ENCODE results near the gene CCPG1.
A peak's percentile ranks its signal among the peaks of the same experiment; 100 is the strongest.
"Not testable (repeated sequence)": the region's sequence is repeated elsewhere in the genome, so short reads cannot be mapped to it uniquely, and the experiment has no call there.

The CCPG1 gene

GRCh38 chr15:55408012-55408928 is at the start of gene CCPG1, which contains the start of gene PIERCE2:
CCPG1 (minus strand) TSS chr15:55408359; CDS start chr15:55389424, 18,935 bp downstream.
PIERCE2 (plus strand) TSS chr15:55408495; CDS start chr15:55408769, 274 bp downstream.
- peak; percentile 83 for DNase-seq (ENCODE audit: low spot score)

- DNase-seq (ENCODE audit: low spot score): no peak
These were observed 49.4 kb upstream of the CCPG1 start for GRCh38 chr15:55457401-55458022.

DNA sequence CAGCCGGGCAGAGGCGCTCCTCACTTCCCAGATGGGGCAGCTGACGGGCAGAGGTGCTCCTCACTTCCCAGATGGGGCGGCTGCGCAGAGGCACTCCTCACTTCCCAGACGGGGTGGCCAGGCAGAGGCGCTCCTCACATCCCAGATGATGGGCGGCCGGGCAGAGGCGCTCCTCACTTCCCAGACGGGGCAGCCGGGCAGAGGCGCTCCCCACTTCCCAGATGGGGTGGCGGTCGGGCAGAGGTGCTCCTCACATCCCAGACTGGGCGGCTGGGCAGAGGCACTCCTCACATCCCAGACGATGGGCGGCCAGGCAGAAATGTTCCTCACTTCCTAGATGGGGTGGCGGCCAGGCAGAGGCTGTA is 38.9 kb upstream of the CCPG1 start:
- DNase-seq (ENCODE audit: low spot score): not testable (repeated sequence)

DNA sequence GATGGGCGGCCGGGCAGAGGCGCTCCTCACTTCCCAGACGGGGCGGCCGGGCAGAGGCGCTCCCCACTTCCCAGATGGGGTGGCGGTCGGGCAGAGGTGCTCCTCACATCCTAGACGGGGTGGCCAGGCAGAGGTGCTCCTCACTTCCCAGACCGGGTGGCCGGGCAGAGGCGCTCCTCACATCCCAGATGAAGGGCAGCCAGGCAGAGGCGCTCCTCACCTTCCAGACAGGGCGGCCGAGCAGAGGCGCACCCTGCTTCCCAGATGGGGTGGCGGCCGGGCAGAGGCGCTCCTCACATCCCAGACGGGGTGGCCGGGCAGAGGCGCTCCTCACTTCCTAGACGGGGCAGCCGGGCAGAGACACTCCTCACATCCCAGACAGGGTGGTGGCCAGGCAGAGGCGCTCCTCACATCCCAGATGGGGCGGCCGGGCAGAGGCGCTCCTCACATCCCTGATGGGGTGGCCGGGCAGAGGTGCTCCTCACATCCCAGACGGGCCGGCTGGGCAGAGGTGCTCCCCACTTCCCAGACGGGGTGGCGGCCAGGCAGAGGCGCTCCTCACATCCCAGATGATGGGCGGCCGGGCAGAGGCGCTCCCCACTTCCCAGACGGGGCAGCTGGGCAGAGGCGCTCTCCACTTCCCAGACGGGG is 38.3 kb upstream of the CCPG1 start:
- not testable (repeated sequence) for DNase-seq (ENCODE audit: low spot score)

- DNase-seq (ENCODE audit: low spot score): not testable (repeated sequence)
These were observed 37.8 kb upstream of the CCPG1 start for GRCh38 chr15:55445936-55446335.

- DNase-seq (ENCODE audit: low spot score): not testable (repeated sequence)
These were observed 35.0 kb upstream of the CCPG1 start for GRCh38 chr15:55443141-55443540.

GRCh38 chr15:55434989-55435825 is 27.0 kb upstream of the CCPG1 start:
- DNase-seq (ENCODE audit: low spot score): peak; percentile 35

GRCh38 chr15:55422089-55422488 is 13.9 kb upstream of the CCPG1 start:
- no peak for DNase-seq (ENCODE audit: low spot score)

- no peak for DNase-seq (ENCODE audit: low spot score)
These were observed 12.2 kb upstream of the CCPG1 start for GRCh38 chr15:55420171-55420866.

GRCh38 chr15:55417678-55418077 is 9.5 kb upstream of the CCPG1 start:
- DNase-seq (ENCODE audit: low spot score): not testable (repeated sequence)

DNA sequence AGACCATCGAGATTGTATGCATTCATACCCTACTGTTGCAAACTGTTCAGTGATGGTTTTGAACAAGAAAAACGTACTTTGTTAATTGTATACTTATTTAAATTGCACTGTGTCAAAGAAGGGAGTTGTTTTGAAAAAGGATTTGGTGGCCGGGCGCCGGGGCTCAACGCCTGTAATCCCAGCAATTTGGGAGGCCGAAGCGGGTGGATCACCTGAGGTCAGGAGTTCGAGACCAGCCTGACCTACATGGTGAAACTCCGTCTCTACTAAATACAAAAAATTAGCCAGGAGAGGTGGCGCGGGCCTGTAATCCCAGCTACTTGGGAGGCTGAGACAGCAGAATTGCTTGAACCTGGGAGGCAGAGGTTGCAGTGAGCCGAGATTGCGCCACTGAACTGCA is 817 bp upstream of the CCPG1 start:
- not testable (repeated sequence) for DNase-seq (ENCODE audit: low spot score)

- DNase-seq (ENCODE audit: low spot score): no peak
These were observed 604 bp downstream of the CCPG1 start for GRCh38 chr15:55407498-55408011.

GRCh38 chr15:55403531-55403930 is 4.6 kb downstream of the CCPG1 start:
- DNase-seq (ENCODE audit: low spot score): no peak

DNA sequence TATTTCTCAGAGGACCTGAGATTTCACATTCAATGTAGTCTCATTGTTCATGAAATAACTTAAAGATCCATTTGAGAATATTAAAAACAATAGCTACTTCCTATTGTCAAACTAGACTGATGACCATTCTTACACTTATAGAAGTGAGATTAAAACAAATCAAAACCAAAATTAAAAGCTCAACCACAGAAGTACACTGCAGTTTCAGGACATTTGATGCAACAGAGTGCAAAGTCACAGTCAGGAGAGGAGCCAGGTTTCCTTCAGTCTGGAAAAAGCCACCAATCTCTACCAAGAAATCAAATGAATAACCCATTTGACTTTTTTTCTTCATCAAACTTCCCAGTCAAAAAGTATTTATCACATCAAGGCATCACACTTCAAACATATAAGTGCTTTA is 5.5 kb downstream of the CCPG1 start:
- DNase-seq (ENCODE audit: low spot score): no peak

DNA sequence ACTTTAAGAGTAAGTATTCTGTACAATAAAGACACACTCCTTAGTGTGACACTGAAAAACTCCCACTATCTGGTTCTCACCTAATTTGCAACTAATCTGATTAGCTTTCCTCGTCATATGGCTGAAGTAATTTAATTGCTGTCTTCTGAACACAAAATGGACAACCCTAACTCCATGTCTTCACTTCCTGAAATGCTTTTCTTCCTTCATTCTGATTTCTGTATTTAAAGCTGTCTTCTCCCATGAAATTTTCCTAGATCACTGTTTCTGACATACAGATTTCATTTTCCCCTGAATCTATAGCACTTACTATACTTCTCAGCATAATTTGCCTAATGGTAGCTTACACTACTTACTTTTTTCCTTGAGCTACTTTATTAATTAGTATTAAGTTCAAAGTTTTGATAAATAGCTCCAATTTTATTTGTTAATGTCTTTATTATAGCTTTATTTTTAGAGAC is 6.3 kb downstream of the CCPG1 start:
- no peak for DNase-seq (ENCODE audit: low spot score)

- not testable (repeated sequence) for DNase-seq (ENCODE audit: low spot score)
These were observed 8.1 kb downstream of the CCPG1 start for GRCh38 chr15:55400050-55400449.

GRCh38 chr15:55398243-55398642 is 9.9 kb downstream of the CCPG1 start:
- DNase-seq (ENCODE audit: low spot score): no peak

DNA sequence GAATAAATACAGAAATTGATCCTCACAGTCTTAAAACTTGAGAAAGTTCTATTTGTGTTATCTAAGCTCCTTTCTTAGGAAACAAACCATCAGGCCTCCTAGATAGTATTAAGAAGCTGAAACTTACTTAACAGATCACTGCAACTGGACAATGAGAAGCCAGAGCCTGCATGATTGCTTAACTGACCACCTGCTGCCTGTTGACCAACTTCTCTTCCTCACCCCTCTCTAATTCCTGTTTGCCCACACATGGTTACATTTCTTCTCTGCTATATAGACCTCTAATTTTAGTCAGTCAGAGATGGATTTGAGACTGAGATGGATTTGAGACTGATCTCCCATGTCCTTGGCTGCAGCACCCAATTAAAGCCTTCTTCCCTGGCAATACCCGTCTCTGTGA is 13.5 kb downstream of the CCPG1 start:
- no peak for DNase-seq (ENCODE audit: low spot score)

- DNase-seq (ENCODE audit: low spot score): no peak
These were observed 18.9 kb downstream of the CCPG1 start for GRCh38 chr15:55389264-55389607.

DNA sequence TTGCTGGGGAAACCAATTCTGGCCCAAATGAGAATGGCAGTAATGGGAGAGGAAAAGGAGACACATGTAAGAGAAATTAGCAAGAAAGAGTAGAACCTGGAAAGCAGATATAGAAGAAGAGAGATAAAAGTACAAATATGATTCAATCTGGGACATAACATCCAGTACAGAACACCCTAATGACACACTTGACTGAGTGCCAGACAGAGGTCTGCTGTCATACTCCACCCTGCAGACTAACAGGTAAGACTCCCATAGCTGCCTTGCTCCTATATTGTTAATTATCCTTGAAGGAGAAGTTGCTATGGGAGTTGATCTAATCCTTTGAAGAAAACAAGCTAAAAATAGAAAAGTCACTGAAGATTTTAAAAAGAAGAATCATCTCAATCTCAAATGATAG is 21.1 kb downstream of the CCPG1 start:
- no peak for DNase-seq (ENCODE audit: low spot score)

DNA sequence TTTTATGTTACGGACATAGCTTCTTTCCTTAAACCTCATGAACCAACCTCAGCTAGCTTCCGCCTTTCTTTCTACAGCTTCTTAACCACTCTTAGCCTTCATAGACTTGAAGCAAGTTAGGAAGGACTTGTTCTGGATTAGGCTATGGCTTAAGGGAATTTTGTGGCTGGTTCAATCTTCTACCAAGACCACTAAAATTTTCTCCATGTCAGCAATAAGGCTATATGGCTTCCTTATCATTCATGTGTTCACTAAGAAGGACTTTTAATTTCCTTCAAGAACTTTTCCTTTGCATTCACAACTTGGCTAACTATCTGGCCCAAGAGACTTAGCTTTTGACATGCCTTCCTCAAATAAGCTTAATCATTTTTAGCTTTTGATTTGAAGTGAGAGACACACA is 24.5 kb downstream of the CCPG1 start:
- no peak for DNase-seq (ENCODE audit: low spot score)

Data from CD4-positive, alpha-beta T cell treated with Interleukin-6 at 100 ng/mL for 8 hours (primary cell).